Prostate gland (tissue), 2 donors: ENCODE data around the gene NISCH. TPM values are rescaled to one million over a fixed set of nuclear protein-coding genes. Genes with fewer than 3 reads are reported as not detected.

ENCODE experiments used
- DNase-seq: peaks from one replicate; pipeline ENCODE4 v3.0.0-alpha.2; 2019; ENCODE audit warnings: low spot score
- H3K27ac ChIP-seq, 2 donors: fragments of 200-600 bp; sonication (generic); 2 replicates each; pipeline ENCODE4 v1.5.1; 2017 to 2019
- H3K27me3 ChIP-seq: fragments of 200-600 bp; sonication (generic); replicated peaks from 2 replicates; pipeline ENCODE4 v1.5.1; 2019; ENCODE audit not compliant: insufficient read depth
- H3K36me3 ChIP-seq, 2 donors: fragments of 200-600 bp; sonication (generic); 1 replicate in 1 of 2; 2 replicates in 1 of 2; pipeline versions ENCODE4 v1.5.1 to v1.8.1; 2017 to 2019
- H3K4me1 ChIP-seq: fragments of 200-600 bp; sonication (generic); replicated peaks from 2 replicates; pipeline ENCODE4 v1.5.1; 2019
- H3K4me3 ChIP-seq, 2 donors: fragments of 200-600 bp; sonication (generic); 2 replicates each; pipeline ENCODE4 v1.5.1; 2017 to 2019
- H3K9me3 ChIP-seq: fragments of 200-600 bp; sonication (generic); 2 replicates; pipeline ENCODE4 v1.5.1; 2017
- CTCF ChIP-seq, 4 experiments: fragments of 200-600 bp in 2 of 4; fragments of 450-650 bp in 2 of 4; sonication (generic) in 2 of 4; IDR thresholded peaks; 1 replicate in 3 of 4; 2 replicates in 1 of 4; pipeline ENCODE4 v1.5.1; 2016 to 2019; ENCODE audit warnings: antibody characterized with exemption in 4 of 4, mild to moderate bottlenecking in 2 of 4, moderate library complexity in 2 of 4
- POLR2A ChIP-seq: fragments of 450-650 bp; IDR thresholded peaks from one replicate; pipeline ENCODE4 v1.6.1; 2016; ENCODE audit warnings: antibody characterized with exemption, mild to moderate bottlenecking
- POLR2AphosphoS5 ChIP-seq: sonication (generic); formaldehyde crosslinking; IDR thresholded peaks from one replicate; pipeline ENCODE4 v1.6.1; 2017; ENCODE audit warnings: antibody characterized with exemption
- WGBS: methylation state at CpG from one replicate; pipeline ENCODE4 v1.1.5; 2018; 5-methylcytosine and 5-hydroxymethylcytosine counted together
- intact Hi-C: fragments of 100-400 bp; cut with DNase I; formaldehyde crosslinking; loops from one replicate; pipeline ENCODE4 v1.14.2; 2022
- total RNA-seq, 2 donors: library from RNA; depleted of rRNA; stranded (reverse); fragments of >200 nt; gene quantifications; one replicate each; pipeline ENCODE4 v1.1.0, GENCODE V29; 2016

The NISCH gene
- total RNA-seq, 2 donors from 2014 or later, result 107 to 277 TPM

GRCh38 chr3:52440671-52441070 lies 14.7 kb upstream of the NISCH start:
- intact Hi-C loops, result no loop called here
- whole genome bisulfite sequencing, result 93% methylated on average over 14 of the region's 14 CpGs
- Histone ChIP-seq H3K36me3 (no peaks in the 10 kb centered on the region), H3K9me3 (no peaks in the 10 kb centered on the region), H3K27ac (no peak overlapping the region), H3K4me1 (no peaks in the 10 kb centered on the region), H3K4me3 (no peak overlapping the region), H3K27me3 (no peaks in the 10 kb centered on the region)
- TF ChIP-seq POLR2A (no peak), CTCF (IDR thresholded peaks at IDR 0.05) (no peak), POLR2AphosphoS5 (no peak)
- no peak for DNase-seq

- TF ChIP-seq POLR2AphosphoS5, result no peak
- no peak for TF ChIP-seq CTCF (IDR thresholded peaks at IDR 0.05)
- TF ChIP-seq POLR2A, result no peak
- 89% methylated on average over 23 of the region's 23 CpGs for WGBS
- Histone ChIP-seq H3K27ac (no peak overlapping the region), H3K36me3 (no peaks in the 10 kb centered on the region), H3K9me3 (no peaks in the 10 kb centered on the region), H3K27me3 (no peaks in the 10 kb centered on the region), H3K4me1 (no peaks in the 10 kb centered on the region), H3K4me3 (no peak overlapping the region)
- no peak for DNase-seq
- intact Hi-C loops, result no loop called here
Observed at GRCh38 chr3:52441091-52441771, 14.2 kb upstream of the NISCH start.

GRCh38 chr3:52441772-52442332 lies 13.6 kb upstream of the NISCH start:
- H3K4me3 ChIP-seq, result no peak overlapping the region
- DNase-seq, result no peak

GRCh38 chr3:52442409-52443267 lies 12.8 kb upstream of the NISCH start:
- Histone ChIP-seq H3K27ac (no peak overlapping the region), H3K9me3 (no peaks in the 10 kb centered on the region), H3K36me3 (no peaks in the 10 kb centered on the region), H3K4me1 (no peaks in the 10 kb centered on the region), H3K4me3 (no peak overlapping the region), H3K27me3 (no peaks in the 10 kb centered on the region)
- intact Hi-C loops, result no loop called here
- WGBS, result 93% methylated on average over 16 of the region's 16 CpGs
- DNase-seq, result no peak
- TF ChIP-seq POLR2A (no peak), CTCF (IDR thresholded peaks at IDR 0.05) (no peak), POLR2AphosphoS5 (no peak)

More at GRCh38 chr3:52441772-52442332, 13.6 kb upstream of the NISCH start:
- Histone ChIP-seq H3K4me1 (no peaks in the 10 kb centered on the region), H3K27ac (no peak overlapping the region), H3K27me3 (no peaks in the 10 kb centered on the region), H3K9me3 (no peaks in the 10 kb centered on the region), H3K36me3 (no peaks in the 10 kb centered on the region)
- WGBS, result 83% methylated on average over 18 of the region's 18 CpGs
- TF ChIP-seq POLR2AphosphoS5 (no peak), POLR2A (no peak), CTCF (IDR thresholded peaks at IDR 0.05) (no peak)
- intact Hi-C loops, result no loop called here
